Activated CD4-positive, alpha-beta T cell treated with anti-CD3 and anti-CD28 coated beads, Interleukin-2, amount 50 U/mL, for 24 hours (primary cell): ENCODE measurements around the gene UCMA.

Experiments
- DNase-seq, 2 donors: peaks; one replicate each; pipeline ENCODE4 v3.0.0-alpha.2; 2020; ENCODE audit warnings: low read depth in 1 of 2, low spot score in 1 of 2

Gene UCMA

GRCh38 chr10:13189961-13190360 lies 44.2 kb downstream of the UCMA start:
- DNase-seq, result no peak

DNA sequence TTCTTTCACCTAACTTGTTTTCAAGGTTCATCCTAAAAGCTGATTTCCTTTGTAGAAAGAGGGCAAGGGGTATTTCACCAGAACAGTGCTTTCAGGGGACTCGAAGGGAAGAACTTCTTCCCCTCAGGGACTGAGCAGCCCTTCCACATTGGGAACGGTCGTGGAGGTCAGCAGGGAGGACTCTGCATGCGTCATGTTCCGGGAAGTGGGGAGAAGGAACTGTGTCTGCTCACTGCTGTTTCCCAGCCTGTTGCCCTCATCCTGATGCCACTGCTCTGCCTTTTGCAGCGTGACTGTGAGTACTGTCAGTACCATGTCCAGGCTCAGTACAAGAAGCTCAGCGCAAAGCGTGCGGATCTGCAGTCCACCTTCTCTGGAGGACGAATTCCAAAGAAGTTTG lies 45.6 kb downstream of the UCMA start:
- DNase-seq, result no peak

- DNase-seq, result no peak
Observed at GRCh38 chr10:13187135-13187534, 47.0 kb downstream of the UCMA start.

DNA sequence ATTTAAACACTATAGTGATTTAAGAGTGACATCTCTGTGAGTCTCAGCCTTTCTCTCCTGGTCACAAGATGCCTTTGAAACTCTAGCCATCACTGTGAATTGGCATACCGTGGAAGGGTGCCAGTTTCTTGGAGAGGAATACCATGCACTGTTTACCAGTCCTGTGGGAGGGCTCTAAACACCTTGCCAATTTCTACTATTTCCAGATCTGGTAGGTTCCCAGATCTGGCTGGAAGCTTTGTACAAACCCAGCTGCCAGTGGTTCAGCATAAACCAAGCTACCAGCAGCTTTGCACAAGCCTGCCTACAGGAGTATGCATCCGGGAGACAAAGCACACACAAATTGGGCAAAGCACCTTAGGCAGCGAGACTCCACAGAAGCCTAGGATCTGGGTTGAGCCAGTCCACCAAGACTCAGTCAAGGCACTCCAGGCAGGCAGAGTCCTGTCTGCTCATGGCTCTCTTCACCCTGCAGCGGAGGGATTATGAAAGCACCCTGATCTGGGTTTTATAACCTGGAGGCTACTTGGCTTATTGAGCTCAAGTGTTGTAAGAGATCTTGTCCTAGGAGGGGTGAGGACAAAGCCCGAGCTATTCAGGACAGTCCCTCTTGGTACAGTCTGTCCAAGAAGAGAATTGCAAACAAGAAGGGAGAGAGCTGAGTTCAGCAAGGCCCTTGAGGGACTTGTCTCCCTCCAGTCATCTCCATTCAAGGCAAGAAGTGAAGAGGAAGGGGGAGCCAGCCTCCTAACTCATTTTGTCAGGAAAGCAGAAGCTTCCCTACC lies 49.3 kb downstream of the UCMA start:
- DNase-seq, result no peak

GRCh38 chr10:13184276-13184675 lies 49.9 kb downstream of the UCMA start:
- DNase-seq, result no peak

GRCh38 chr10:13183625-13184024 lies 50.5 kb downstream of the UCMA start:
- no peak for DNase-seq

GRCh38 chr10:13182424-13182823 lies 51.8 kb downstream of the UCMA start:
- no peak for DNase-seq

- no peak for DNase-seq
Observed at GRCh38 chr10:13180788-13181187, 53.4 kb downstream of the UCMA start.

DNA sequence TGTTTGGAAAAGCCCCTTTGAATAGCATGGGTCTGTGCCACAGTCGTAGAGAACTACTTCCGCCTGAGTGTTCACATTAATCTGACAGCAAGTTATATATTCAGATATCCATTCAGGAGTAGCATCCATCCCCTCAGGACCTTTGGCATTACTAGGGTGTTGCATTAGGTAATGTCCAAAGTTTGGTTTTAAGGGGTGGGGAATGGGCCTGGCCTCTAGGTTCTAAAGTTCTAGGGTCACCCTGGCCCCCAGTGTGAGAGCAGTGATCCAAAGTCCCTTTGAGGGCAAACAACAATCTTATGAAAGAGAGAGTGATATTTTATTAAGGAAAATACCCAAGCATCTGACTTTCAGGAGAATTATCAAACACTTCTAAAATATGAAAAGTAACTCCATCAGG lies 60.6 kb downstream of the UCMA start:
- no peak for DNase-seq
